B cell (primary cell): Measurements from ENCODE around the gene CLCN5. TPM values are rescaled to one million over a fixed set of nuclear protein-coding genes. Genes with fewer than 3 reads are reported as not detected.

Experiments
- ATAC-seq: fragments of 200-7000 bp; cut with Tn5 transposase; one replicate; pipeline ENCODE4 v1.10.0; 2021; ENCODE audit warnings: low read depth, mild to moderate bottlenecking, moderate number of reproducible peaks, moderate library complexity
- CTCF ChIA-PET: fragments of 350-600 bp; sonication (Branson Sonifier 250); formaldehyde crosslinking; loops from one replicate; lab custom pipeline; 2021; ENCODE audit warnings: antibody characterized with exemption, inconsistent platforms; lab: Charles Lee
- POLR2A ChIA-PET: fragments of 350-600 bp; sonication (Branson Sonifier 250); formaldehyde crosslinking; loops from one replicate; lab custom pipeline; 2021; ENCODE audit warnings: antibody characterized with exemption; lab: Charles Lee
- DNase-seq: peaks from one replicate; pipeline ENCODE4 v3.0.0; 2013
- H2AFZ ChIP-seq: 2 replicates; pipeline ENCODE4 v1.6.1; 2012; ENCODE audit warnings: mild to moderate bottlenecking, low read depth, low read length; ENCODE audit not compliant: insufficient read depth, poor library complexity, severe bottlenecking
- H3K27ac ChIP-seq, 2 donors: 1 replicate in 1 of 2; 2 replicates in 1 of 2; pipeline ENCODE4 v1.5.1; 2012 to 2013; ENCODE audit warnings: low read length in 2 of 2, mild to moderate bottlenecking in 2 of 2, moderate library complexity in 1 of 2
- H3K27me3 ChIP-seq, 4 experiments: fragments of 200-600 bp in 1 of 4; sonication (generic) in 1 of 4; replicated peaks in 1 of 4; 1 replicate in 2 of 4; 2 replicates in 2 of 4; pipeline versions ENCODE4 v1.6.1 to v1.7.0; 2013 to 2016; ENCODE audit warnings: low read length in 3 of 4, mild to moderate bottlenecking in 2 of 4, mixed read lengths in 1 of 4, moderate library complexity in 1 of 4; ENCODE audit not compliant: insufficient read depth in 4 of 4, control insufficient read depth in 3 of 4; ENCODE audit errors: control extremely low read depth in 1 of 4
- H3K36me3 ChIP-seq, 2 experiments: replicated peaks in 1 of 2; 1 replicate in 1 of 2; 2 replicates in 1 of 2; pipeline versions ENCODE4 v1.6.1 to v1.7.1; 2013; ENCODE audit warnings: low read length in 1 of 2; ENCODE audit not compliant: insufficient read depth in 2 of 2, control insufficient read depth in 1 of 2; ENCODE audit errors: control extremely low read depth in 1 of 2, extremely low read depth in 1 of 2
- H3K4me1 ChIP-seq, 2 donors: fragments of 200-600 bp in 1 of 2; sonication (generic) in 1 of 2; 1 replicate in 1 of 2; 2 replicates in 1 of 2; pipeline versions ENCODE4 v1.5.1 to v1.6.1; 2013 to 2017; ENCODE audit warnings: low read length in 2 of 2; ENCODE audit not compliant: control insufficient read depth in 2 of 2, insufficient read depth in 2 of 2
- H3K4me2 ChIP-seq: replicated peaks from 2 replicates; pipeline ENCODE3; 2012; ENCODE audit warnings: mild to moderate bottlenecking, low read depth, low read length; ENCODE audit not compliant: poor library complexity, severe bottlenecking
- H3K4me3 ChIP-seq, 5 experiments: fragments of 200-600 bp in 1 of 5; sonication (generic) in 1 of 5; 1 replicate in 3 of 5; 2 replicates in 2 of 5; pipeline versions ENCODE4 v1.5.1 to v1.7.0; 2011 to 2016; ENCODE audit warnings: low read length in 4 of 5, mild to moderate bottlenecking in 4 of 5, low read depth in 2 of 5, control low read depth in 1 of 5, moderate library complexity in 1 of 5; ENCODE audit not compliant: insufficient read depth in 1 of 5; ENCODE audit errors: control extremely low read depth in 1 of 5, extremely low read depth in 1 of 5
- H3K79me2 ChIP-seq: fragments of 200-600 bp; sonication (generic); one replicate; pipeline ENCODE4 v1.6.0; 2016; ENCODE audit warnings: low read length; ENCODE audit not compliant: control insufficient read depth, insufficient read depth
- H3K9ac ChIP-seq: fragments of 200-600 bp; sonication (generic); 2 replicates; pipeline ENCODE4 v1.6.1; 2017; ENCODE audit warnings: mild to moderate bottlenecking, low read length, moderate library complexity
- H3K9me3 ChIP-seq, 3 donors: one replicate each; pipeline versions ENCODE4 v1.6.1 to v1.7.1; 2013; ENCODE audit warnings: low read length in 2 of 3; ENCODE audit not compliant: control insufficient read depth in 2 of 3, insufficient read depth in 1 of 3; ENCODE audit errors: control extremely low read depth in 1 of 3
- H4K20me1 ChIP-seq: 2 replicates; pipeline ENCODE4 v1.6.0; 2012; ENCODE audit warnings: mild to moderate bottlenecking, low read length; ENCODE audit not compliant: insufficient read depth, control insufficient read depth, poor library complexity, severe bottlenecking
- H3K27ac Mint-ChIP-seq: one replicate; pipeline ENCODE4 v1.8.0; 2021; ENCODE audit warnings: mixed read lengths
- H3K27me3 Mint-ChIP-seq: one replicate; pipeline ENCODE4 v1.8.0; 2021; ENCODE audit warnings: mixed read lengths
- H3K4me1 Mint-ChIP-seq: one replicate; pipeline ENCODE4 v1.8.0; 2021; ENCODE audit warnings: mixed read lengths
- H3K4me3 Mint-ChIP-seq: one replicate; pipeline ENCODE4 v1.8.0; 2021; ENCODE audit warnings: mixed read lengths
- H3K9me3 Mint-ChIP-seq: one replicate; pipeline ENCODE4 v1.8.0; 2022; ENCODE audit warnings: mixed read lengths; ENCODE audit not compliant: insufficient read depth
- CTCF ChIP-seq: fragments of 200-600 bp; IDR thresholded peaks from one replicate; pipeline ENCODE4 v1.8.0; 2022; ENCODE audit warnings: antibody characterized with exemption, mild to moderate bottlenecking
- EZH2 ChIP-seq: IDR thresholded peaks from 2 replicates; pipeline ENCODE4 v1.6.1; 2012; ENCODE audit warnings: borderline replicate concordance, low read depth, mild to moderate bottlenecking, moderate library complexity, low read length; ENCODE audit not compliant: insufficient read depth, poor library complexity, severe bottlenecking
- WGBS: methylation state at CpG from one replicate; pipeline ENCODE4 v1.1.5; 2013; ENCODE audit warnings: missing lambda C conversion rate; ENCODE audit not compliant: insufficient coverage; 5-methylcytosine and 5-hydroxymethylcytosine counted together
- intact Hi-C: fragments of 100-400 bp; cut with micrococcal nuclease; formaldehyde crosslinking; loops from one replicate; pipeline ENCODE4 v1.10.0; 2022
- polyA plus RNA-seq: library from polyadenylated mRNA; depleted of rRNA; stranded (reverse); fragments of >200 nt; gene quantifications from 2 replicates; pipeline ENCODE4 v1.2.3, GENCODE V29; 2012
- total RNA-seq, 2 donors: library from RNA; stranded (reverse); fragments of 120-200 nt in 1 of 2; gene quantifications; 1 replicate in 1 of 2; 2 replicates in 1 of 2; pipeline versions ENCODE4 v1.2.3 to v1.2.4, GENCODE V29; 2013 to 2022

CLCN5 gene
- total and polyA plus RNA-seq, 2 donors (not counting 1 experiment from before 2014, with no cell fraction given) = 0.55 to 3.6 TPM

- intact Hi-C loops = no loop called here
- no peak for ATAC-seq
Measured at GRCh38 chrX:50072110-50072509, 149.7 kb downstream of the CLCN5 start.

DNA sequence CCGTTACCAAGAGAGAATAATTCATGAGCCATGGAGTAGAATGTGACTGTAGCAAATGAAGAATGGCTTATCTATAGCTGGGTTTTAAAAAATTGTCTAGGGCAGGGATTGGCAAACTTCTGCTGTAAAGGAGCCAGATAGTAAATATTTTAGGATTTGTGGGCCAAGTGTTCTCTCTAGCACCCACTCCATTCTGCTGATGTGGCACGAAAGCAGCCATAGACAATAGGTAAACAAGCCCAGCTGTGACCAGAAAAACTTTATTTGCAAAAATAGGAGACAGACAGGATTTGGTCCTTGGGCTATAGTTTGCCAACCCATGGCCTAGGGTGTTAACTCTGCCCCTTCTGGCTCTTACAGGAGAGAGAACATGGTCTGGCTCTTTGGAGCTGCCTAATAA, 151.2 kb downstream of the CLCN5 start:
- H3K4me1 Mint-ChIP-seq = peaks cover 29% of the 10 kb centered on the region
- H3K36me3 ChIP-seq = no peaks in the 10 kb centered on the region
- no peak overlapping the region for H2AFZ ChIP-seq
- no peak overlapping the region for H3K27ac ChIP-seq
- DNase-seq = no peak
- no peak overlapping the region for H3K4me3 ChIP-seq
- ChIA-PET CTCF (no interaction called here), POLR2A (no interaction called here)
- no peaks in the 10 kb centered on the region for H3K9me3 ChIP-seq
- ATAC-seq = no peak
- no peak overlapping the region for H3K4me3 Mint-ChIP-seq
- H3K9me3 Mint-ChIP-seq = no peaks in the 10 kb centered on the region
- H3K9ac ChIP-seq = no peak overlapping the region
- WGBS = no CpG with 5 or more reads among the region's 2 CpGs
- no peaks in the 10 kb centered on the region for H3K27me3 ChIP-seq
- no peaks in the 10 kb centered on the region for H3K79me2 ChIP-seq
- TF ChIP-seq EZH2 = no peak
- no peak for TF ChIP-seq CTCF
- no peak overlapping the region for H3K27ac Mint-ChIP-seq
- no peaks in the 10 kb centered on the region for H3K27me3 Mint-ChIP-seq
- H4K20me1 ChIP-seq = no peaks in the 10 kb centered on the region
- H3K4me2 ChIP-seq = no peak overlapping the region
- intact Hi-C loops = no loop called here
- H3K4me1 ChIP-seq = peaks cover 12 to 25% of the 10 kb centered on the region in 2 donors

More at GRCh38 chrX:50072110-50072509, 149.7 kb downstream of the CLCN5 start:
- H4K20me1 ChIP-seq = no peaks in the 10 kb centered on the region
- no CpG with 5 or more reads among the region's 1 CpG for WGBS
- no peaks in the 10 kb centered on the region for H3K9me3 ChIP-seq
- H2AFZ ChIP-seq = no peak overlapping the region
- H3K9me3 Mint-ChIP-seq = no peaks in the 10 kb centered on the region
- H3K4me1 ChIP-seq = peaks cover 12 to 25% of the 10 kb centered on the region in 2 donors
- peaks cover 29% of the 10 kb centered on the region for H3K4me1 Mint-ChIP-seq
- no peaks in the 10 kb centered on the region for H3K79me2 ChIP-seq
- DNase-seq = peak; percentile 13
- peak overlapping the region; percentile 10 for H3K4me3 Mint-ChIP-seq
- peak overlapping the region; percentile 50 for H3K27ac Mint-ChIP-seq
- TF ChIP-seq EZH2 (no peak), CTCF (no peak)
- H3K9ac ChIP-seq = no peak overlapping the region
- H3K27me3 Mint-ChIP-seq = no peaks in the 10 kb centered on the region
- no peaks in the 10 kb centered on the region for H3K36me3 ChIP-seq
- H3K4me2 ChIP-seq = no peak overlapping the region
- H3K4me3 ChIP-seq = no peak overlapping the region
- CTCF ChIA-PET = no interaction called here
- H3K27ac ChIP-seq = peak overlapping the region in 1 of 2 donors; percentile 3
- POLR2A ChIA-PET = no interaction called here
- no peaks in the 10 kb centered on the region for H3K27me3 ChIP-seq
